GM18951 (cell line): ENCODE results near the gene CEP290.
"Not testable (repeated sequence)": the region's sequence is repeated elsewhere in the genome, so short reads cannot be mapped to it uniquely, and the experiment has no call there.

Source experiments
- POLR2A ChIP-seq: IDR thresholded peaks from 4 replicates; pipeline ENCODE4 v1.6.1; 2011; ENCODE audit warnings: mild to moderate bottlenecking; ENCODE audit not compliant: insufficient read length, insufficient read depth; ENCODE audit errors: extremely low read depth
- in situ Hi-C: fragments of 300-500 bp; cut with MboI; formaldehyde crosslinking; loops from one replicate; pipeline ENCODE4 v1.12.0; 2022; ENCODE audit warnings: low sequenced_read_pairs, mixed read lengths, inconsistent platforms; ENCODE audit not compliant: unreplicated experiment

Gene CEP290

DNA sequence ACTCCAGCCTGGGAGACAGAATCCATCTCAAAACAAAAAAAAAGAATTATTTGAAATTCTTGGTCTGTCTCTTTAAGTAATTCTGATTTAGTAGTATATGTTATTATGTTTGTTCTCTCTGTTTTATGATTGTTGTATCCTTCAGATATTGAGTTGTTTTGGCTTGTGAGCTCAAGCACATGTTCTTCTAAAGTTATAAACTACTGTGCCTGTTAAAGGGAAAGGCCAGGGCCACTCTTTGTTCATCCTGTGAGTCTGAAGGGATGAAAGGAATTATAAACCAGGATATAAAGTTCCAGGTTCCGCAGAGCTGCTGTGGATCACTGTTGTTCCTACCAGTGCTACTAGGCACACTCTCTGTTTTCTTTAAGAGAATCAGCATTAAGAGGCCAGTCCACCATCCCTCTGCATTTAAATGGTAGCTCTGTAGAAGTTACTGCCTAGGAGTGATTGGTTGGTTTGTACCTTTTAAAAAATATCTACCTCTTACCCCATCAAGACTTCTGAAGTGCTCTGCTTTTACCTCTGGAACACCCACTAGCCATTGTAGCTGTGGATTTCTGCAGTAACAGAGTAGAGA is 14.3 kb upstream of the CEP290 start:
- in situ Hi-C loops, result no loop called here
- TF ChIP-seq POLR2A, result no peak

DNA sequence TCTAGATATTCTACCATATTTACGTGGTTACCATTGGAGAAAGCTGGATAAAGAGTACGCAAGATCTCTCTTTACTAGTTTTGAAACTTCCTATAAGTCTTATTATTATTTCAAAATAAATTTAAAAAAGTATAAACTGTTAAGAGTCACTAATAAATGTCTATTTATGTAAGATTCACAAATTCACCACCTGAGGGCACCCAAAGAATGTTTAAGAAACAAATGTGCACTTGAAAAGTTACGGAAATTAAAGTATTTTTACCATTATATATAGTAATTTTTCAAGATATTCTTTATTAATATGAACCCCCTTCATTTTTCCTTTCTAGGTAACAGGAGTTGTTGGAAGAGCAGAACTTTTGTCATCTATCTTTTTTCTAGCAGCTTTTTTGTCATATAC is 12.1 kb upstream of the CEP290 start:
- in situ Hi-C loops, result no loop called here
- no peak for TF ChIP-seq POLR2A

DNA sequence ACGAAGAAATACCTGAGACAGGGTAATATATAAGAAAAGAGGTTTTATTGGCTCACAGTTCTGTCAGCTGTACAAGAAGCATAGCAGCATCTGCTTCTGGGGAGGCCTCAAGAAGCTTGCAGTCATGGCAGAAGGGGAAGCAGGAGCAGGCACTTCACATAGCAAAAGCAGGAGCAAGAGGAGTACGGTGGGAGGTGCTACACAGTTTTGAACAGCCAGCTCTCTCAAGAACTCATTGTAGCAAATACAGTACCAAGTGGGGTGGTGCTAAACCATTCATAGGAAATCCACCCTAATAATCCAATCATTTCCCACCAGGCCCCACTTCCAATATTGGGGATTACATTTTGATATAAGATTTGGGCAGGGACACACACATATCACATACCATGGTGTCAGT is 8.2 kb upstream of the CEP290 start:
- in situ Hi-C loops, result no loop called here
- no peak for TF ChIP-seq POLR2A

DNA sequence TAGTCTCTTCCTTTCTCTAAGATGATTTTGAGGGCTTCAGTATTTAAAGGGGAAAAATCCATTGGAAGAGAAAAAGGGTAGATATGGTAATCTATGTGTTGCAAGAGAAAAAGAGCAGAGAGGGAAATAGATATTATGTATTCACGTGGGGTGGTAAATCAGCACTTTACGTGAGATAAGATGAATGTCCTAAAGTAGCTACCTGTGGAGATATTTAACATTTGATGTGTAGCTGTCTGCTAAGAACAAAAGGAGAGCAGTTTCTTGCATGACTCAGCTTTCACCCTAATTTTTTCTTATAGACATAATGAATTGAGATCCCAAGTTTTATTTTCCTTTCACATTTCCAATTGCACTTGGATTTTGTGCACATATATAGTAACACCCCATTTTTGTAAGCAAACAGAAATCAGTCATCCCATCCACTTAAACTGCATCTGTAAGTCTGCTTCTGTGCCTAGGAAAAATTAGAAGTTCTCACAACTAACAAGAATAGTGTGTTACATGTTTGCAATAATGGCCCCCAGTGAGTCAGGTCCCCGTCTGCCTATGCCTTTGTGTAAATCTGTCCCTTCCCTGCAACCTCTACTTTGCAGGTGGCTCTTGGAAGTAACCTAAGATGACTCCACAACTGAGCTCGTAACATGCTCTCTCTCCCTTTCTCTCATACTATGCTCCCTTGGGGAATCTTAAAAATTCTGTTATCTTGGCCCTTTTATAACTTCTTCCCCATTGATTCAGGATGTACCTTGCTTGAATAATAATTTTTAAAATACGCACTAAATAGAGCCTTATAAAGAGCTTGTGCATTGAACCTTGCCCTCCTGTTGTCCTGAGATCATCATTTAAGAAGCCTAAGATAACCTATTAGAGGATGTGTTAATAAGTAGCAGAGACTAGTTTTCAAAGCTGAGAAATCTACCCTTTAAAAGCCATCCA is 3.9 kb upstream of the CEP290 start:
- in situ Hi-C loops, result no loop called here
- no peak for TF ChIP-seq POLR2A

DNA sequence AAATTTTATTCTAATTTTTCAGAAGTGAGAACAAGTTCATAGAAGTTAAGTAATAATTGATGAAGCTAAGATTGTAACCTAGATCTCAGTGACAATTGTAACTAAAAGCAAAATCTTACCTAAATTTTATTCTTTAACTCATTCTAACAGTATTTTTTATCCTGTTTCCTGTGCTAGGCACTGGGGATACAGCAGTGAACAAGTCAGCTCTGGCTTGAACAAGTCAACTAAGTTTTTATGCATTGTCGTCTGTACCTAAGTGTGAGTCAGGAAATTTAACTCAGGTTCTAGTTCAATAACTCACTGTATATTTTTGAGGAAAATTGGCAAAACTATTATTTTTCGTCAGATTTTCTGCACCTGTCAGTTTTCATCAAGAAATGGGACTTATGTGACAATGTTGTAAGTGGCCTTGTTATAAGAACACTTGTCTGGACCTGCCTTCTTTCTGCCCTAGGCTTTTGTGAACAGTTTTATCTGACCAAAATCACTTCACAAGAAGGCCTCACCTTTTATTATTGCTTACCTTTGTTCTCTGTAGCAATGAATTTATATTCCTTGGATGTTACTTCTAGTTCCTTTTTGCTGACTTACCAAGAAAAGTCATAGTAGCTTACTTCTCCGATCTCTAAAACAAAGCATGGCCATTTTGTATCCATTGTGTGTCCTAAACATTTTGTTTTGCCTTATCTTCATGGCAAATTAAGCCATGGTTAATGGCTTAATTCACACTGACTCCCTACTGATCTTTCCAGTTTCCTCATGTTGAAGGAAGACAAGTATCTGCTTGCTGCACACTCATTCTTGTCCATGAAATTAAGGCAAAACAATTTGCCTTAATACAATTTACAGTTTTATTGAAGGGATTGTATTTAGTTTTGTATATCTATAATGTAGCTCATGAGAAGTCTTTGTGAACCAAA is 2.9 kb upstream of the CEP290 start:
- in situ Hi-C loops, result no loop called here
- no peak for TF ChIP-seq POLR2A

DNA sequence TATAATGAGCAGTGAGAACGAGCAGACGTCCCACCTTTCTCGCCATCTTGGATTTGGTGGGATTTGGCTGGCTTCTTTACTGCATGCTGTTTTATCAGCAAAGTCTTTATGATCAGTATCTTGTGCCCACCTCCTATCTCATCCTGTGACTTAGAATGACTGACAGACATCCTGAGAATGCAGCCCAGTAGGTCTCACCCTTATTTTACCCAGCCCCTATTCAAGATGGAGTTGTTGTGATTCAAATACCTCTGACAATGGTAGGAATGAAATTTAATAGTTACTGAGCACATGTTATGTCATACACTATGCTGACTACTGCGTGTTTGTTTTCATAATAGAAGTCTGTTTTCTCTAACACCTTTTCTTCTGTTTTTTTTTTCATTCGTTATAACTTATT is 2.1 kb upstream of the CEP290 start:
- TF ChIP-seq POLR2A, result no peak
- in situ Hi-C loops, result no loop called here

DNA sequence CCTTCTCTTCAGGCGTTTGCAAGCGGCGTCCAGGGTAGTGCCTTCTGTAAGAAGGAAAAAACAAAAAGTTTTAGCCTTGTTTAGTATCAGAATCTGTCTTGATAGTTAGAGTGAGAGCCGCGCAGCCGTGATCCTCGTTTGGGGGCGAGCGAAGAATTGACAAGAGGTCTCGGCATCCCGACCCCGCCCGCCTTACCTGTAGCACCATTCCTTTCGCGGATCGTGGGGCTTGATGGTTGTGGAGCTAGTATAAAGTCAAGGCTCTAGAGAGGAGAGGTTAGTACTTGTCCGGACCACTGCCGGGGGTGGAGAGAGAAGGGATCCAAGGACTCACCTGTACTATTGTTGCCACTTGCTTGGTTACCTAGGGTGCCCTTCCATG is 713 bp upstream of the CEP290 start:
- in situ Hi-C loops, result no loop called here
- no peak for TF ChIP-seq POLR2A

DNA sequence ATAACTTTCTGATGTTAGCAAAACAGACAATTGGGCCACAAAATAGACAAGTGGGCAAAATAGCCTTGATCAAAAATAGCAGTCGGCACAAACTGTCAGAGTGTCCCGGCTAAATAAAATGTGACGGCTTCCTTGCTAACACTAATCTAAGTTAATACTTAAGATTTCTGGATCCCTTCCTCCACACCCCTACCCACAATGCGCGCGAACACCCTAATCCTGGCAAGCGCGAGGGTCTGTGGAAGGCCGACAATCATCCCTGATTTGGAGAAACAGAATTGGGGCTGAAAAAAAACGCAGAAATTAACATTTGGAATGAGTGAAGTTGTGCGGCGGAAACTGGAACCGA is 489 bp downstream of the CEP290 start:
- in situ Hi-C loops, result no loop called here
- no peak for TF ChIP-seq POLR2A

DNA sequence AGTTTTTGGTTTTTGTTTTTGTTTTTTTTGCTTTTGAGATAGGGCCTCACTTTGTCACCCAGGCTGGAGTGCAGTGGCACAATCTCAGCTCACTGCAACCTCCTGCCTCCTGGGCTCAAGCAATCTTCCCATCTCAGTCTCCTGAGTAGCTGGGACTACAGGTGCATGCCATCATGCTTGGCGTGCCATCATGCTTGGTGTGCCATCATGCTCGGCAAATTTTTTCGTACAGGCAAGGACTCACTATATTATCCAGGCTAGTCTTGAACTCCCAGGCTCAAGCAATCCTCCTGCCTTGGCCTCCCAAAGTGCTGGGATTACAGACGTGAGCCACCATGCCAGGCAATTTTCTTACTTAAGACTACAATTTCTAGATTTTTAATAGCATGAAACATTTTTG is 2.2 kb downstream of the CEP290 start:
- in situ Hi-C loops, result not testable (repeated sequence)

DNA sequence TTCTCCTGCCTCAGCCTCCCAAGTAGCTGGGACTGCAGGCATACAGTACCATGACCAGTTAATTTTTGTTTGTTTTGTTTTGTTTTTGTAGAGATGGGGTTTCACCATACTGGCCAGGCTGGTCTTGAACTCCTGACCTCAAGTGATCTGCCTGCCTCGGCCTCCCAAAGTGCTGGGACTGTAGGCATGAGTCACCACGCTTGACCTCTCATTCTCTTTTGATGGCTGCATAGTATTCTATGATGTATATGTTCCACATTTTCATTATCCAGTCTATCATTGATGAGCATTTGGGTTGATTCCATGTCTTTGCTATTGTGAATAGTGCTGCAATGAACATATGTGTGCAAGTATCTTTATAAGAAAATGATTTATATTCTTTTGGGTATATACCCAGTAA is 8.7 kb downstream of the CEP290 start:
- in situ Hi-C loops, result not testable (repeated sequence)

DNA sequence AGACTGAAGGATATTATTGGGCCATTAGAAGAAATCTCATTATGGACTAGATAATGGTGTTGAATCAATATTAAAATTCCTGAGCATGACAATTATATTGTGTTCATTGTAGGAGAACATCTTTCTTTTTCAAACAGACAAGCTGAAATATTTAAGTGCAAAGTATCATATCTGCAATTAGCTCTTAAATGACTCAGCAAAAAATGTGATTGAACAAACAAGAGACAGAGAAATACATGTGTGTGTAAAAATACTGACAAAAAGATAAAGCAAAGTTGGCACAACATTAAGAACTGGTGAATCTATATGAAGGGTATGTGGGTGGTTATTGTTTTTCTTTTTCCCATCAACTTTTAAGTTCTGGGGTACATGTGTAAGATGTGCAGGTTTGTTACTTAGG is 9.5 kb downstream of the CEP290 start:
- no peak for TF ChIP-seq POLR2A
- in situ Hi-C loops, result no loop called here

DNA sequence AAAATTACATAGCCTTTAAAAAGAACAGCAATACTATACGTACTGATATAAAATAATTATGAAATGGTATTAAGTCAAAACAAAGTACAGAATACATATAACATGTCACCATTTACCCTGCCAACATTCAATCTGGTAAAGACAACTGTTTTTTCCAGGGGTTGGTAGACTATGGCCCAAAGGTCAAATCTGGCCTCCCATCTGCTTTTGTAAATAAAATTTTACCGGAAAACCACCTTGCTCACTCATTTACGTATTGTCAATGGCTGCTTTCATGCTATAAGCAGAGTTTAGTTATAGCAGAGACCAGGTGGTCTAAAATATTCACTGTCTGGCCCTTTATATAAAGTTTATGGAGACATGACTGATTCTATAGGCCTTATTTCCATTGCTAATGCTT is 14.0 kb downstream of the CEP290 start:
- TF ChIP-seq POLR2A, result no peak
- in situ Hi-C loops, result no loop called here

DNA sequence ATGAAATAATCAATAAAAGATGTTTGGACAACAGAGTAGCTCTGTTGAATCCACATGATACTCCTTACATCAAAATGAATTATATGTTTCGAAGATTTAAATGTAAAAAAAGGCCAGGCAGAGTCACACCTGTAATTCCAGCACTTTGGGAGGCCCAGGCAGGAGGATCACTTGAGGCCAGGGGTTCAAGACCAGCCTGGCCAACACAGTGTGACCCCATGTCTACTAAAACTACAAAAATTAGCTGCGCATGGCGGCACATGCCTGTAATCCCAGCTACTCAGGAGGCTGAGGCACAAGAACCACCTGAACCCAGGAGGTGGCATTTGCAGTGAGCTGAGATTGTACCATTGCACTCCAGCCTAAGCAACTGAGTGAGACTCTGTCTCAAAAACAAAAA is 14.8 kb downstream of the CEP290 start:
- in situ Hi-C loops, result no loop called here
- TF ChIP-seq POLR2A, result no peak
